AG04450 (cell line): ENCODE data around the gene NFXL1. TPM values are rescaled to one million over a fixed set of nuclear protein-coding genes. Genes with fewer than 3 reads are reported as not detected.
A peak's percentile ranks its signal among the peaks of the same experiment; 100 is the strongest.

ENCODE experiments used
- CTCF ChIA-PET: fragments of 300-600, 350-600 bp; formaldehyde crosslinking; extraction: SDS; loops from one replicate; lab custom pipeline; 2022; ENCODE audit warnings: antibody characterized with exemption, inconsistent platforms; lab: Charles Lee
- POLR2A ChIA-PET: fragments of 350-600 bp; formaldehyde crosslinking; extraction: SDS; loops from one replicate; lab custom pipeline; 2021; ENCODE audit warnings: antibody characterized with exemption, inconsistent platforms; lab: Yijun Ruan, JAX
- DNase-seq: peaks from one replicate; pipeline ENCODE4 v3.0.0-alpha.2; 2011; ENCODE audit warnings: low read depth, low spot score
- H3K27ac ChIP-seq: one replicate; pipeline ENCODE4 v1.5.1; 2012; ENCODE audit warnings: low read depth, low read length, control low read depth
- H3K27me3 ChIP-seq: one replicate; pipeline ENCODE4 v1.6.0; 2012; ENCODE audit warnings: low read length; ENCODE audit not compliant: control insufficient read depth, insufficient read depth
- H3K4me3 ChIP-seq: 2 replicates; pipeline ENCODE4 v1.5.1; 2011; ENCODE audit warnings: mild to moderate bottlenecking, low read depth, low read length, control low read depth
- H3K9me3 ChIP-seq: 2 replicates; pipeline ENCODE4 v1.5.1; 2012; ENCODE audit warnings: low read length; ENCODE audit not compliant: control insufficient read depth, insufficient read depth
- polyA plus RNA-seq: library from polyadenylated mRNA; depleted of rRNA; stranded (reverse); fragments of >200 nt; gene quantifications from 2 replicates; pipeline ENCODE4 v1.2.3, GENCODE V29; 2011
- TF ChIP-seq, protein P1 (sequence below): IDR thresholded peaks from 2 replicates; pipeline ENCODE4 v1.5.1; 2011; ENCODE audit warnings: low read depth, low read length, control low read depth, inconsistent platforms

Gene NFXL1
- polyA plus RNA-seq, 1 experiment, result 18.5 TPM

GRCh38 chr4:47848041-47848440 lies 66.3 kb downstream of the NFXL1 start:
- H3K27ac ChIP-seq, result no peak overlapping the region
- TF ChIP-seq, protein P1, sequence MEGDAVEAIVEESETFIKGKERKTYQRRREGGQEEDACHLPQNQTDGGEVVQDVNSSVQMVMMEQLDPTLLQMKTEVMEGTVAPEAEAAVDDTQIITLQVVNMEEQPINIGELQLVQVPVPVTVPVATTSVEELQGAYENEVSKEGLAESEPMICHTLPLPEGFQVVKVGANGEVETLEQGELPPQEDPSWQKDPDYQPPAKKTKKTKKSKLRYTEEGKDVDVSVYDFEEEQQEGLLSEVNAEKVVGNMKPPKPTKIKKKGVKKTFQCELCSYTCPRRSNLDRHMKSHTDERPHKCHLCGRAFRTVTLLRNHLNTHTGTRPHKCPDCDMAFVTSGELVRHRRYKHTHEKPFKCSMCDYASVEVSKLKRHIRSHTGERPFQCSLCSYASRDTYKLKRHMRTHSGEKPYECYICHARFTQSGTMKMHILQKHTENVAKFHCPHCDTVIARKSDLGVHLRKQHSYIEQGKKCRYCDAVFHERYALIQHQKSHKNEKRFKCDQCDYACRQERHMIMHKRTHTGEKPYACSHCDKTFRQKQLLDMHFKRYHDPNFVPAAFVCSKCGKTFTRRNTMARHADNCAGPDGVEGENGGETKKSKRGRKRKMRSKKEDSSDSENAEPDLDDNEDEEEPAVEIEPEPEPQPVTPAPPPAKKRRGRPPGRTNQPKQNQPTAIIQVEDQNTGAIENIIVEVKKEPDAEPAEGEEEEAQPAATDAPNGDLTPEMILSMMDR, result no peak
- POLR2A ChIA-PET, result no interaction called here
- H3K4me3 ChIP-seq, result no peak overlapping the region
- CTCF ChIA-PET, result interaction anchor here (3.0 kb wide), 1 partner anchor 11 kb away, joined by 18 read pairs; the partner anchor contains the start of gene CORIN
- H3K27me3 ChIP-seq, result no peaks in the 10 kb centered on the region
- no peaks in the 10 kb centered on the region for H3K9me3 ChIP-seq
- no peak for DNase-seq

GRCh38 chr4:47842985-47843384 lies 71.4 kb downstream of the NFXL1 start:
- Histone ChIP-seq H3K4me3 (no peak overlapping the region), H3K27ac (no peak overlapping the region), H3K9me3 (no peaks in the 10 kb centered on the region), H3K27me3 (no peaks in the 10 kb centered on the region)
- POLR2A ChIA-PET, result no interaction called here
- TF ChIP-seq, protein P1, result no peak
- no peak for DNase-seq
- CTCF ChIA-PET, result interaction anchor here (4.5 kb wide), 1 partner anchor 174 kb away, joined by 20 read pairs; no protein-coding TSS in a partner anchor

- H3K4me3 ChIP-seq, result no peak overlapping the region
- no peaks in the 10 kb centered on the region for H3K27me3 ChIP-seq
- no peak for DNase-seq
- POLR2A ChIA-PET, result interaction anchor here (2.0 kb wide), 1 partner anchor 74 kb away, joined by 4 read pairs; the partner anchor contains the start of gene NFXL1
- CTCF ChIA-PET, result interaction anchor here (0.8 to 4.5 kb wide), 7 partner anchors 11 to 171 kb away, joined by 3 to 35 read pairs (median 5); no protein-coding TSS in a partner anchor
- TF ChIP-seq, protein P1, result no peak
- no peak overlapping the region for H3K27ac ChIP-seq
- H3K9me3 ChIP-seq, result no peaks in the 10 kb centered on the region
Measured at GRCh38 chr4:47840291-47840690, 74.1 kb downstream of the NFXL1 start.

DNA sequence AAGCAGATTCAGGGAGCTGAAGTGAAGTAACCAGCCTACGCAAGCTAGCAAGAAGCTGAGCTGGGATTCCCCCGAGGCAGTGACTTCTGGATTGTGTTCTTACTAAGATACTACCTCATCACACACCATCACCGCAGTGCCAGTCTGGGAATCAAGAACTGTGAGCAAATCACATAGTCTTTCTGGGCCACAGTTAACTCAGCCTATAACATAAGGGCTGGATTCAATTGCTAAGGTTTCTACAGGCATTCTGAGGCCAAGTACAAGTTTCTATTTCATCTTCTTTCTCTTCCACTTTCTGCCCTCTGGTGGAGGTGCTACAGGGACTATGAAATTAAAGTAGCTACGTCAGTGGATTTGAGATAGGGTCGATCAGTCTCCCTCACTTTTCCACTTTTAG lies 75.1 kb downstream of the NFXL1 start:
- Histone ChIP-seq H3K9me3 (no peaks in the 10 kb centered on the region), H3K4me3 (no peak overlapping the region), H3K27ac (no peak overlapping the region), H3K27me3 (no peaks in the 10 kb centered on the region)
- TF ChIP-seq, protein P1, result peak; percentile 49
- no peak for DNase-seq
- ChIA-PET CTCF (interaction anchor here (0.5 to 4.5 kb wide), 16 partner anchors 10 to 863 kb away, joined by 3 to 35 read pairs (median 4); no protein-coding TSS in a partner anchor), POLR2A (interaction anchor here (2.0 kb wide), 1 partner anchor 75 kb away, joined by 4 read pairs; the partner anchor contains the start of gene NFXL1)

- no peak overlapping the region for H3K27ac ChIP-seq
- H3K4me3 ChIP-seq, result no peak overlapping the region
- TF ChIP-seq, protein P1, result no peak
- no peaks in the 10 kb centered on the region for H3K9me3 ChIP-seq
- CTCF ChIA-PET, result interaction anchor here (1.3 to 4.5 kb wide), 4 partner anchors 129 to 170 kb away, joined by 3 to 35 read pairs (median 12); no protein-coding TSS in a partner anchor
- POLR2A ChIA-PET, result no interaction called here
- no peaks in the 10 kb centered on the region for H3K27me3 ChIP-seq
- DNase-seq, result no peak
Measured at GRCh38 chr4:47838445-47838844, 75.9 kb downstream of the NFXL1 start.
